Neuronal stem cell (in vitro differentiated cells): ENCODE results near the gene MTPN.

Experiments
- DNase-seq: peaks from one replicate; pipeline ENCODE4 v3.0.0-alpha.2; 2013; ENCODE audit warnings: low spot score
- H2AFZ ChIP-seq: one replicate; pipeline ENCODE4 v1.6.1; 2013; ENCODE audit warnings: mild to moderate bottlenecking, low read length, inconsistent platforms
- H2AK5ac ChIP-seq: 2 replicates; pipeline ENCODE4 v1.6.1; 2013; ENCODE audit warnings: low read depth, mild to moderate bottlenecking, inconsistent platforms, low read length, moderate library complexity, mixed read lengths
- H2BK120ac ChIP-seq: 2 replicates; pipeline ENCODE4 v1.6.1; 2013; ENCODE audit warnings: low read depth, mild to moderate bottlenecking, inconsistent platforms, low read length, moderate library complexity, mixed read lengths
- H2BK12ac ChIP-seq: one replicate; pipeline ENCODE4 v1.6.1; 2013; ENCODE audit warnings: low read length, inconsistent platforms
- H2BK15ac ChIP-seq: 2 replicates; pipeline ENCODE4 v1.6.1; 2013; ENCODE audit warnings: mild to moderate bottlenecking, low read length, inconsistent platforms, mixed read lengths
- H2BK5ac ChIP-seq: one replicate; pipeline ENCODE4 v1.6.1; 2013; ENCODE audit warnings: inconsistent platforms, mild to moderate bottlenecking, low read length, moderate library complexity
- H3K14ac ChIP-seq: one replicate; pipeline ENCODE4 v1.6.1; 2013; ENCODE audit warnings: low read length, inconsistent platforms
- H3K18ac ChIP-seq: 2 replicates; pipeline ENCODE4 v1.6.1; 2013; ENCODE audit warnings: low read length, inconsistent platforms
- H3K23ac ChIP-seq: 2 replicates; pipeline ENCODE4 v1.6.1; 2013; ENCODE audit warnings: low read depth, mild to moderate bottlenecking, mixed read lengths, low read length, inconsistent platforms; ENCODE audit not compliant: poor library complexity
- H3K27ac ChIP-seq: replicated peaks from 3 replicates; pipeline ENCODE4 v1.5.1; 2013; ENCODE audit warnings: low read length, inconsistent platforms
- H3K27me3 ChIP-seq, 3 experiments: 2 replicates each; pipeline ENCODE4 v1.6.1; 2013; ENCODE audit warnings: low read length in 3 of 3, mild to moderate bottlenecking in 2 of 3, inconsistent platforms in 1 of 3, low read depth in 1 of 3, mixed read lengths in 1 of 3, moderate library complexity in 1 of 3; ENCODE audit not compliant: control insufficient read depth in 3 of 3, insufficient read depth in 3 of 3
- H3K36me3 ChIP-seq, 2 donors: replicated peaks in 1 of 2; 2 replicates each; pipeline ENCODE4 v1.6.1; 2013; ENCODE audit warnings: low read length in 2 of 2; ENCODE audit not compliant: control insufficient read depth in 2 of 2, insufficient read depth in 2 of 2
- H3K4ac ChIP-seq: 2 replicates; pipeline ENCODE4 v1.6.1; 2013; ENCODE audit warnings: inconsistent platforms, mild to moderate bottlenecking, low read length, moderate library complexity
- H3K4me1 ChIP-seq, 2 donors: 1 replicate in 1 of 2; 2 replicates in 1 of 2; pipeline ENCODE4 v1.6.1; 2013; ENCODE audit warnings: low read length in 2 of 2, low read depth in 1 of 2; ENCODE audit not compliant: control insufficient read depth in 2 of 2, insufficient read depth in 1 of 2
- H3K4me2 ChIP-seq: one replicate; pipeline ENCODE4 v1.6.1; 2013; ENCODE audit warnings: mild to moderate bottlenecking, low read length, inconsistent platforms; ENCODE audit not compliant: insufficient read depth, poor library complexity, severe bottlenecking
- H3K4me3 ChIP-seq, 2 donors: 2 replicates each; pipeline ENCODE4 v1.5.1; 2013; ENCODE audit warnings: low read length in 2 of 2, mild to moderate bottlenecking in 2 of 2, inconsistent platforms in 1 of 2, moderate library complexity in 1 of 2
- H3K79me1 ChIP-seq: one replicate; pipeline ENCODE4 v1.6.1; 2013; ENCODE audit warnings: low read depth, mild to moderate bottlenecking, inconsistent platforms, low read length, moderate library complexity
- H3K9ac ChIP-seq: one replicate; pipeline ENCODE4 v1.6.1; 2013; ENCODE audit warnings: mild to moderate bottlenecking, low read depth, low read length, inconsistent platforms; ENCODE audit not compliant: poor library complexity
- H3K9me3 ChIP-seq, 2 donors: replicated peaks in 1 of 2; 2 replicates each; pipeline versions ENCODE3 to v1.6.1; 2013; ENCODE audit warnings: low read length in 2 of 2, mild to moderate bottlenecking in 2 of 2, inconsistent platforms in 1 of 2, low read depth in 1 of 2, mixed read lengths in 1 of 2, moderate library complexity in 1 of 2; ENCODE audit not compliant: control insufficient read depth in 2 of 2, insufficient read depth in 1 of 2
- H4K8ac ChIP-seq: one replicate; pipeline ENCODE4 v1.6.1; 2013; ENCODE audit warnings: low read depth, mild to moderate bottlenecking, inconsistent platforms, low read length, moderate library complexity
- H4K91ac ChIP-seq: one replicate; pipeline ENCODE4 v1.6.1; 2013; ENCODE audit warnings: low read length, low read depth, mild to moderate bottlenecking, inconsistent platforms; ENCODE audit not compliant: poor library complexity
- WGBS, 2 donors: extraction: QIAGEN DNeasy Blood & Tissue Kit; methylation state at CpG; one replicate each; pipeline ENCODE4 v1.1.7; 2013; ENCODE audit warnings: missing lambda C conversion rate in 2 of 2, mixed read lengths in 1 of 2; ENCODE audit not compliant: insufficient read length in 2 of 2, insufficient replicate concordance in 1 of 2; ENCODE audit errors: extremely low coverage in 2 of 2; 5-methylcytosine and 5-hydroxymethylcytosine counted together

The MTPN gene

DNA sequence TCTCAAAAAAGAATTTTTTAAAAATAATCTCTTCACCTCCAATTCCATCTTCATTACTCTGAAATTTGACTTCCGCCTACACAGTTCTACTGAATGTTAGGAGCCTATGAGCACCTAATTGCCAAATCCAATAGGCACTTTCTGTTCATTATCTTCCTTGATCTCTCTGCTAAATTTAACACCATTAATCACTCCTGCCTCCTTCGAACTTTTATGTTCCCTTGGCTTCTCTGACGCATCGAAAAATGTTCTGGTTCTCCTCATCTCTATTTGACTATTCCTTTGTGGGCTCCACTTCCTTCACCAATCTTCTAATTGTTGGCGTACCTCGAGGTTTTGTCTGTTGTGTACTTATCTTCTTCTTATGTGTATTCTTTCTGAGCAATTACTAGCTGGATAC is 87.3 kb downstream of the MTPN start:
- H2AK5ac ChIP-seq = no peak overlapping the region
- no peak overlapping the region for H3K14ac ChIP-seq
- H3K4me1 ChIP-seq = no peaks in the 10 kb centered on the region
- H2AFZ ChIP-seq = no peak overlapping the region
- no peak overlapping the region for H4K8ac ChIP-seq
- H4K91ac ChIP-seq = no peak overlapping the region
- no peaks in the 10 kb centered on the region for H3K27me3 ChIP-seq
- H3K27ac ChIP-seq = no peak overlapping the region
- no peak overlapping the region for H2BK5ac ChIP-seq
- H3K9me3 ChIP-seq = no peaks in the 10 kb centered on the region
- H2BK15ac ChIP-seq = no peak overlapping the region
- no peak overlapping the region for H3K4ac ChIP-seq
- H3K4me2 ChIP-seq = no peak overlapping the region
- H3K23ac ChIP-seq = no peak overlapping the region
- no peak overlapping the region for H3K9ac ChIP-seq
- H2BK12ac ChIP-seq = no peak overlapping the region
- H3K18ac ChIP-seq = no peak overlapping the region
- DNase-seq = no peak
- H3K4me3 ChIP-seq = no peak overlapping the region
- H2BK120ac ChIP-seq = no peak overlapping the region
- no peaks in the 10 kb centered on the region for H3K79me1 ChIP-seq
- WGBS, 2 donors = no CpG with 5 or more reads among the region's 6 CpGs
- no peaks in the 10 kb centered on the region for H3K36me3 ChIP-seq

DNA sequence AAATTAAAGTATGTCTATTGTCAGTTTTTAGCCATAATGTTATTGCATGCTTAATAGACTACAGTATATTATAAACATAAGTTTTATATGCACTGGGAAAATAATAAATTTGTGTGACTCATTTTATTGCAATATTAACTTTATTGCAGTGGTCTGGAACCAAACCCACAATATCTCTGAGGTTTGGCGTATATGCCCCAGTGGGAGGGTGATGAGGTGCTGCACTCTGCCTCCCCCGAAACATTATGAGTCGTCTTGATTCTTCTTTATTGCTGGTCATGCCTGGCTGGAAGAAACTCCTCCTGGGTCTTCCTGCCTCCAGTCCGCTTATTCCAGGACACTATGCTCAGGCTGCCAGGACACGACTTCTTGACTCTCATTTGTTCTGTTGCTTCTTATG is 88.4 kb downstream of the MTPN start:
- Histone ChIP-seq H2BK120ac (no peak overlapping the region), H3K79me1 (no peaks in the 10 kb centered on the region), H2BK15ac (no peak overlapping the region), H3K4me2 (no peak overlapping the region), H3K27ac (no peak overlapping the region), H3K4ac (no peak overlapping the region), H3K4me3 (no peak overlapping the region), H4K91ac (no peak overlapping the region), H3K23ac (no peak overlapping the region), H3K18ac (no peak overlapping the region), H3K27me3 (no peaks in the 10 kb centered on the region), H3K4me1 (no peaks in the 10 kb centered on the region), H3K14ac (no peak overlapping the region), H2BK12ac (no peak overlapping the region), H3K9ac (no peak overlapping the region), H2BK5ac (no peak overlapping the region), H2AK5ac (no peak overlapping the region), H2AFZ (no peak overlapping the region), H3K9me3 (no peaks in the 10 kb centered on the region), H3K36me3 (no peaks in the 10 kb centered on the region), H4K8ac (no peak overlapping the region)
- WGBS, 2 donors = no CpG with 5 or more reads among the region's 5 CpGs
- DNase-seq = no peak

DNA sequence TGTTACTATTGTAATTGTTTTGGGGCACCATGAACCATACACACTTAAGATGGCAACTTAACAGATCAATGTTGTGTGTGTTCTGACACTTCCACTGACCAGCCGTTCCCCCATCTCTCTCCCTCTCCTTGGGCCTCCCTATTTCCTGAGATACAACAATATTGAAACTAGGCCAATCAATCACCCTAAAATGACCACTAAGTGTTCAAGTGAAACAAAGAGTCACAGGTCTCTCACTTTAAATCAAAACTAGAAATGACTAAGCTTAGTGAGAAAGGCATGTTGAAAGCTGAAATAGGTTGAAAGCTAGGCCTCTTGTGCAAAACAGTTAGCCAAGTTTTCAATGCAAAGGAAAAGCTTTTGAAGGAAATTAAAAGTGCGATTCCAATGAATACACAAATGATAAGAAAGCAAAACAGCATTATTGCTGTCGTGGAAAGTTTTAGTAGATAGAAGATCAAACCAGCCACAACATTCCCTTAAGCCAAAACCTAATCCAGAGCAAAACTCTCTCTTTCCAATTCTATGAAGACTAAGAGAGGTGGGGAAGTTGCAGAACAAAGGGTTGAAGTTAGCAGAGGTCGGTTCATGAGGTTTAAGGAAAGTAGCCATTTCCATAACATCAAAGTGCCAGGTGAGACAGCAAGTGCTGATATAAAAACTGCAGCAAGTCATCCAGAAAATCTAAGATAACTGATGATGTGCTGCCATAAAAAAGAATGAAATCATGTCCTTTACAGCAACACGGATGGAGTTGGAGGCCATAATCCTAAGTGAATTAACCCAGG is 90.6 kb downstream of the MTPN start:
- Histone ChIP-seq H3K23ac (no peak overlapping the region), H3K4me1 (no peaks in the 10 kb centered on the region), H3K4me2 (no peak overlapping the region), H2AFZ (no peak overlapping the region), H3K9me3 (no peaks in the 10 kb centered on the region), H3K9ac (no peak overlapping the region), H3K36me3 (no peaks in the 10 kb centered on the region), H3K27ac (no peak overlapping the region), H3K27me3 (no peaks in the 10 kb centered on the region), H2BK5ac (no peak overlapping the region), H3K4ac (no peak overlapping the region), H2AK5ac (no peak overlapping the region), H2BK15ac (no peak overlapping the region), H3K14ac (no peak overlapping the region), H4K91ac (no peak overlapping the region), H2BK120ac (no peak overlapping the region), H3K18ac (no peak overlapping the region), H2BK12ac (no peak overlapping the region), H3K4me3 (no peak overlapping the region), H4K8ac (no peak overlapping the region), H3K79me1 (no peaks in the 10 kb centered on the region)
- no CpG with 5 or more reads among the region's 5 CpGs for WGBS, 2 donors
- no peak for DNase-seq

DNA sequence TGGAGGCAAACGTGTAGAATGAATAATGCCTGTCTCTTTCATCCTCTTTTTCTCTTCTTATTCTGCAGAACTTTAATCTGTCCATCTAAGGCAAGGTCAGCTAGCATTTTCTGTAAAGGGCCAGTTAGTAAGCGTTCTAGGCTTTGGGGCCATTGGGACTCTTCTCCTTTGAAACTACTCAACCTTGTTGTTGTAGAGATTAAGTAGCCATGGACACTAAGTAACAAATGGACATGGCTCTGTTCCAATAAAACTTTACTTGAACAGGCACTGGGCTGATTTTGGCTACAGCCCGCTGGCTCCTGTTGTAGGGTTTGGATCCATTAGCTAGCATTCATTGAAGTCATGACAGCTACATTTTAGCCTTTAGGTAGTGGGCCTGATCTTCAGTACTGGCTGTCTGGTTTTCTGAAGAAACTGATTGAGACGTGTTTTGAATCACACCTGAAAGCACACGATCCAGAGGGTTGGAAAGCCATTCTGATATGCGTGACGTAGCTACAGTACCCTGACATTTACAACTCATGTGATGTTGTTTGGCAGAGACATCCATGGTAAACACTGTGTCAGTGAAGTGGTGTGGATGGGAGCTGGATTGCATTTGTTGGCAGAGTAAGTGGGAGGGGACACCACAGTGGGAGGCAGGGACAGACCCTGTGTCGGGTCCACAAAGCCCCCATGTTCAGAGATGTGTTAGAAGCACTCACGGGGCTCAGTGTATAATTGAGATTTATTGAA is 92.5 kb downstream of the MTPN start:
- H2AK5ac ChIP-seq = no peak overlapping the region
- H2BK12ac ChIP-seq = no peak overlapping the region
- no peaks in the 10 kb centered on the region for H3K36me3 ChIP-seq

More for the DNA sequence above, 92.5 kb downstream of the MTPN start:
- DNase-seq = no peak
- no peak overlapping the region for H2BK5ac ChIP-seq
- no peak overlapping the region for H3K9ac ChIP-seq
- no peak overlapping the region for H4K8ac ChIP-seq
- H2BK120ac ChIP-seq = no peak overlapping the region
- H3K79me1 ChIP-seq = no peaks in the 10 kb centered on the region
- no peak overlapping the region for H3K18ac ChIP-seq
- H4K91ac ChIP-seq = no peak overlapping the region
- peak overlapping the region; percentile 9 for H3K23ac ChIP-seq
- WGBS, 2 donors = no CpG with 5 or more reads among the region's 9 CpGs
- H3K9me3 ChIP-seq = no peaks in the 10 kb centered on the region
- H3K27me3 ChIP-seq = no peaks in the 10 kb centered on the region
- no peak overlapping the region for H3K4ac ChIP-seq
- H3K4me3 ChIP-seq = no peak overlapping the region
- H3K4me1 ChIP-seq = no peaks in the 10 kb centered on the region
- no peak overlapping the region for H2BK15ac ChIP-seq
- no peak overlapping the region for H3K14ac ChIP-seq
- H3K27ac ChIP-seq = no peak overlapping the region
- H2AFZ ChIP-seq = no peak overlapping the region
- H3K4me2 ChIP-seq = no peak overlapping the region
